H1 (cell line): ENCODE measurements around the gene DGCR8.

Experiments
- POLR2A ChIP-seq, 2 experiments: IDR thresholded peaks; 1 replicate in 1 of 2; 2 replicates in 1 of 2; pipeline ENCODE4 v1.6.1; 2011; ENCODE audit warnings: low read depth in 2 of 2, low read length in 2 of 2, mild to moderate bottlenecking in 2 of 2; ENCODE audit errors: control extremely low read depth in 1 of 2
- POU5F1 ChIP-seq: IDR thresholded peaks from 2 replicates; pipeline ENCODE4 v1.6.1; 2011; ENCODE audit warnings: low read depth, mild to moderate bottlenecking, low read length, moderate library complexity
- TEAD4 ChIP-seq: IDR thresholded peaks from 2 replicates; pipeline ENCODE4 v1.6.1; 2012; ENCODE audit warnings: low read depth, low read length, inconsistent platforms, mixed read lengths
- TF ChIP-seq, protein P1 (sequence below), 3 experiments: IDR thresholded peaks; 1 replicate in 2 of 3; 2 replicates in 1 of 3; pipeline versions ENCODE4 v1.5.1 to v1.6.1; 2011; ENCODE audit warnings: low read length in 3 of 3, mild to moderate bottlenecking in 3 of 3, inconsistent platforms in 2 of 3, low read depth in 1 of 3, moderate library complexity in 1 of 3; ENCODE audit not compliant: insufficient read depth in 1 of 3; ENCODE audit errors: control extremely low read depth in 1 of 3

DNA sequence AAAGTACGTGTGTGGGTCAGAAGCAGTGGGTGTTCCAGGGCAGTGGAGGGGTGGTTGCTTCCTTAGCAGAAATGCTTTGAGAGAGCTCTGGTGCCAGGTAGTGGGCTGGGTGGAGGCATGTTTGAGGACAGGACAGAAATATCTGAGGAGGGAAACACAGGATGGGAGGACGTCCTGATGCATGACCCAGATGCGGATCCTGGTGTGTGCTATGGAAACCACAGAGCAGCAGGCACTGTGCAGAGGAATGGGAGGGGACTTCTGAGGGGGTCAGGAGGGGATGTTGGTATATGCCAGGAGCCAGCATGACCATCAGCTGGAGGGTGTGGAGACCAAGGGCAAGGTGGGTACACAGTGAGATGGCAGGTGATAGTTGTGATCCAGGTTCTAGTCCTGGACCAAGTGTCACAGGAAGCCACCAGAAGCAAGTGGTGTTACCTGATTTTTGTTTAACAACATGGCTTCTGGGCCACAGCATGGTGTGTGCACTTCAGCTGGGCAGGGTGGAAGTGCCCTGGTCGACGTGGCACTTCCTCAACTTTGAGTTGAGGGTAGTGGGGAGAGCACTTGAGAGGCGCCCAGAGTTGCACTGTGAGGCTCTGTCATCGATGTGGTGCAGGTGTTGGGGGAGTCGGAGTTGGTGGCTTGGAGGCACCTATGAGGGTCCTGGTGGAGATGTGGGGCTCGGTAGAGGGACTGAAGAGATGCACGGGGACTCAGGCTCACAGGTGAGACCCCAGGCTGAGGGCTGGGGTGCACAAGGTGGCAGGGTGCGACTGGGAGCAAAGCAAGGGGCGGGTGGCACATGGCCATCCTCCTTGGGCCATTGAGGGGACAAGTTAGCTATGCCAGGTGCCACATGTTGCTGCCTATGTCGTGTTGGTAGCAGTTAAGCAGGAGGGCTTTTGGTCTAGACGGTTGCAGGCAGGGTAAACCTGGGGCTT, 7.5 kb downstream of the DGCR8 start:
- TF ChIP-seq POLR2A (IDR thresholded peaks at IDR 0.05; ENCODE audit: control extremely low read depth in 1 of 2, low read depth in 2 of 2, low read length in 2 of 2) = no peak
- TF ChIP-seq, protein P1, sequence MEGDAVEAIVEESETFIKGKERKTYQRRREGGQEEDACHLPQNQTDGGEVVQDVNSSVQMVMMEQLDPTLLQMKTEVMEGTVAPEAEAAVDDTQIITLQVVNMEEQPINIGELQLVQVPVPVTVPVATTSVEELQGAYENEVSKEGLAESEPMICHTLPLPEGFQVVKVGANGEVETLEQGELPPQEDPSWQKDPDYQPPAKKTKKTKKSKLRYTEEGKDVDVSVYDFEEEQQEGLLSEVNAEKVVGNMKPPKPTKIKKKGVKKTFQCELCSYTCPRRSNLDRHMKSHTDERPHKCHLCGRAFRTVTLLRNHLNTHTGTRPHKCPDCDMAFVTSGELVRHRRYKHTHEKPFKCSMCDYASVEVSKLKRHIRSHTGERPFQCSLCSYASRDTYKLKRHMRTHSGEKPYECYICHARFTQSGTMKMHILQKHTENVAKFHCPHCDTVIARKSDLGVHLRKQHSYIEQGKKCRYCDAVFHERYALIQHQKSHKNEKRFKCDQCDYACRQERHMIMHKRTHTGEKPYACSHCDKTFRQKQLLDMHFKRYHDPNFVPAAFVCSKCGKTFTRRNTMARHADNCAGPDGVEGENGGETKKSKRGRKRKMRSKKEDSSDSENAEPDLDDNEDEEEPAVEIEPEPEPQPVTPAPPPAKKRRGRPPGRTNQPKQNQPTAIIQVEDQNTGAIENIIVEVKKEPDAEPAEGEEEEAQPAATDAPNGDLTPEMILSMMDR (IDR thresholded peaks at IDR 0.05; ENCODE audit: control extremely low read depth in 1 of 3, insufficient read depth in 1 of 3, low read depth in 1 of 3, low read length in 3 of 3) = no peak
- no peak for TF ChIP-seq POU5F1
- no peak for TF ChIP-seq TEAD4
